Endothelial cell of umbilical vein (primary cell): ENCODE measurements around the gene ITPR1.

Experiments
- CTCF ChIP-seq, 2 donors: IDR thresholded peaks; 1 replicate in 1 of 2; 2 replicates in 1 of 2; pipeline ENCODE4 v1.5.1; 2011; ENCODE audit warnings: low read length in 2 of 2, mild to moderate bottlenecking in 2 of 2, moderate library complexity in 2 of 2, control low read depth in 1 of 2, inconsistent platforms in 1 of 2, low read depth in 1 of 2; ENCODE audit not compliant: insufficient read depth in 1 of 2; ENCODE audit errors: extremely low read depth in 1 of 2
- EZH2 ChIP-seq: IDR thresholded peaks from 2 replicates; pipeline ENCODE4 v1.6.1; 2012; ENCODE audit warnings: borderline replicate concordance, low read depth, mild to moderate bottlenecking, moderate library complexity, low read length, inconsistent platforms; ENCODE audit not compliant: severe bottlenecking
- GATA2 ChIP-seq: IDR thresholded peaks from 2 replicates; pipeline ENCODE4 v1.7.0; 2011; ENCODE audit warnings: low read depth, mild to moderate bottlenecking, moderate library complexity, mixed read lengths, low read length; ENCODE audit not compliant: insufficient read length, insufficient read depth
- JUN ChIP-seq: IDR thresholded peaks from 2 replicates; pipeline ENCODE4 v1.6.1; 2011; ENCODE audit warnings: borderline replicate concordance, low read depth; ENCODE audit not compliant: insufficient read length, insufficient read depth
- MAX ChIP-seq: IDR thresholded peaks from 2 replicates; pipeline ENCODE4 v1.6.1; 2011; ENCODE audit not compliant: insufficient read depth, insufficient read length
- MYC ChIP-seq: IDR thresholded peaks from one replicate; pipeline ENCODE4 v1.6.1; 2011; ENCODE audit warnings: mild to moderate bottlenecking, low read depth, low read length
- POLR2A ChIP-seq: IDR thresholded peaks from 2 replicates; pipeline ENCODE4 v1.6.1; 2012; ENCODE audit warnings: low read depth, mild to moderate bottlenecking, control low read depth, low read length
- POLR2AphosphoS5 ChIP-seq: IDR thresholded peaks from 2 replicates; pipeline ENCODE4 v1.6.1; 2012; ENCODE audit warnings: low read depth, mild to moderate bottlenecking, control low read depth, low read length, moderate library complexity; ENCODE audit not compliant: insufficient read depth

GRCh38 chr3:4894891-4895530 is 401.9 kb downstream of the ITPR1 start:
- TF ChIP-seq CTCF (IDR thresholded peaks at IDR 0.05; ENCODE audit: extremely low read depth in 1 of 2, insufficient read depth in 1 of 2, low read depth in 1 of 2, low read length in 2 of 2) (no peak), POLR2A (no peak), EZH2 (no peak), POLR2AphosphoS5 (no peak), JUN (no peak), MAX (no peak), MYC (no peak), GATA2 (no peak)
